ENCODE results near the gene PGAM1. TPM values are rescaled to one million over a fixed set of nuclear protein-coding genes. Genes with fewer than 3 reads are reported as not detected.

Gene PGAM1
- total RNA-seq, 1 experiment from 2014 or later = 749 TPM

DNA sequence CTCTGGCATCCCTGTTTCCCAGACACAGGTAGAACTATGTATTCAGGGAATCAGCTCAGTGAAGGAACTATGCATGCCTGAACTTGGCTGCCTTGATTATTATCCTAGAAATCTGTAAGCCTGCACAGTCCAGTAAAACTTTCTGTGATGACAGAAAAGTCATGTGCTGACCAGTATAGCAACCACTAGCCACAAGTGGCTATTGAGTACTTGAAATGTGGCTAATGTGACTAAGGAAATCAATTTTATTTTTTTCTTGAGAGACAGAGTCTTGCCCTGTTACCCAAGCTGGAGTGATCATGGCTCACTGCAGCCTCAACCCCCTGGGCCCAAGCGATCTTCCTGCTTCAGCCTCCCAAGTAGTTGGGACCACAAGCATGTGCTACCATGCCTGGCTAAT, 16.3 kb downstream of the PGAM1 start:
- H3K27me3 ChIP-seq = no peaks in the 10 kb centered on the region

DNA sequence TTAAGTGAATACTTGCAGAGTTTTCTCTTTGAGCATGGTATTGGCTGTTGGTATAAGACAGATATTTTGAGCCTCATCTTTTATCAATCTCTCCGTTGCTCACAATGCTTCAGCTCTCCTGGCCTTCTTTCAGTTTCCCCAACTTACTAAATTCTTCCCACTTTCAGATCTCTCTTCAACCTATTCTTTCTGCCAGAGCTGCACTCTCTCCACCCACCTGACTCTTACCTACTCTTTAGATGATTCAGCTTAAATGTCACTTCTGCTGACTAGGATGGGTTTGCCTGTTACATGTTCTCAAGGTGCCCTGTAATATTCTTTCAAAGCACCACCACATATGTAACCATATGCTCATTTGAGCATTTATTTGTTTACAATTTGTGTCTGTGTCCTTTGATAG, 18.2 kb downstream of the PGAM1 start:
- no peaks in the 10 kb centered on the region for H3K27me3 ChIP-seq
- H3K4me3 ChIP-seq = no peak overlapping the region
- no peak for DNase-seq

More for the DNA sequence above, 16.3 kb downstream of the PGAM1 start:
- no peak overlapping the region for H3K4me3 ChIP-seq
- no peak for DNase-seq
- H3K36me3 ChIP-seq = peaks cover 31% of the 10 kb centered on the region
- H3K9me3 ChIP-seq = no peaks in the 10 kb centered on the region

DNA sequence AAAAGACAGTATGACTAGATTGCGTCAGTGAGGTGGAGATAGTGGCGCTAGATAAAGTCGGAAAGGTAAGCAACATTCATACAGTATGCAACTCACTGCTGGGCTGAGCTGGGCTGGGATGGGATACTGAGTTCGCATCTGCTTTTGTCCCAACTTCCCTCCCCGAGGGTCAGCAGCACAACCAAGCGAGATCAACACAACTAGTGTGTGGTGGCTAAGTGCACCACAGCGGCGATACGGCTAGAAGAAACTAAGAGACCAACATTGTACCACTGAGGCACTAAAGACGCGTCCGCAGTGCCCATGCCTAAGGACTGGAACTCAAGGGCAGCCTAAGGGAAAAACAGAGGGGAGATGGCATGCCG, 19.3 kb downstream of the PGAM1 start:
- Histone ChIP-seq H3K27me3 (no peaks in the 10 kb centered on the region), H3K36me3 (peaks cover 33% of the 10 kb centered on the region), H3K4me3 (peak overlapping the region; percentile 81), H3K9me3 (no peaks in the 10 kb centered on the region)
- no peak for DNase-seq

More for the DNA sequence above, 18.2 kb downstream of the PGAM1 start:
- peaks cover 36% of the 10 kb centered on the region for H3K36me3 ChIP-seq
- H3K9me3 ChIP-seq = no peaks in the 10 kb centered on the region

DNA sequence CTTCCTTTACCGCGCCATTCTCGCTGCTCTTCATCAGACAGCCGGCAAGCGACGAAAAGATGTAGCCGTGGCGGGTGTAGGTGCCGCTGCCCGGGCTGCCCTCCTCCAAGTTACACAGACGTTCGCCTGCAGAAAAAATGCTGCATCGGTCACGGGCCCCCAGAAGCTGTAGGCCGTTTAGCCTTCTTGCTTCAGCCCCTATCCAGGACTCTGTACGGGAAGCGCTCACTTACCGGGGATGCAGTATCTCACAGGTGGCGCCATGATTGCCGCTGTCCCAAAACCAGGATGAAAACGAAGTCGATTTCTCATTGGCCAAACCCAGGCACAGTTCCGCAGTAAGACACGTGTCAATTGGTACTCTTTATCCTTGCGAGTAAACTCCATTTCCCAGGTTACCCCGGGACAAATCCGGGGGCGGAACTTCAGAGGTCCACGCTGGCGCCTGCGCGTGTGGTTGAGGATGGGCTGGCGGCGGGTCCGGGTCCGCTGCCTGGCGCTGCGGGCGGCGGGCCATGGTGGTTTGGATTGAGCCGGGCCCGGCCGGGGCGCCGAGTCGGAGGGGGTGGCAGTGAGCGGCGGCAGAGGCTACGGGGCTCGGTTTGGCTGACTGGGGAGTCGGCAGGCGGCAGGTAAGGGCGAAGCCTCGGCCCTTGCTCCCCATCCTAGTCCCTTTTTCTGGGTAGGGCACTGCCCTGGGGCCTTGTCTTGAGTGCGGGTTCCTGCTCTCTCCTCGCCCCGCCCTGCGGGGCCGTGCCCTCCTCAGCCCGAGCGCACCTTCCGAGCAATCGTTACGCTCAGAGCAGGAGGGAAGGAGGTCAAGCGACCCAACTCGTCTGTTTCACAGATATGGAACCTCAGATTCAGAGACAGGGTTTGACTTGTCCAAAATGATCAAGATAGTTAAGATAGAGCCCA, 20.0 kb downstream of the PGAM1 start, which contains the start of the genes EXOSC1 and ZDHHC16:
TSS of gene EXOSC1 (minus strand) at position 285 of the 918 bp plus-strand sequence. CDS start at position 264, 21 bp downstream.
TSS of gene ZDHHC16 (plus strand) at position 454 of the 918 bp plus-strand sequence. CDS start 5,501 bp downstream, outside the sequence.
- H3K4me3 ChIP-seq = peak within 1 kb of the TSS; percentile 81
- DNase-seq = peak; percentile 95
- peaks cover 29% of the 10 kb centered on the region for H3K36me3 ChIP-seq

DNA sequence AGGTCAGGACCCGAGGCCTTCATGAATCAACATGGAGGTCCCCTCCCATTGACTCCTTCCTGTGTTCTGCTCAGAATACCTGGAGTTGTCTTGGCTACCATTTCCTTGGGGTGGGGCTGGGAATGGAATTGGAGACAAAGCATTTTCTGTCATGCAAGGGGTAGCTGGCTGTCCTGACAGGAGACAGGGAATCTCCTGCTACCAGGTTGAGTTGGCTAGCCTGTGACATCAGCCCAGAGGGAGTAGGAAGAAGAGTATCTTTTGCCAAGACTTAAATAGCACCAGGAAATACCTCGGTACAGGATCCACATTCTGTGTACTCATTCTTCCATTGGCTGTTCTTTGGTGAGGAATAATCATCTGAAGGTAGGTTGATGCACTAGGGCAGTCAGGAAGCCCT, 24.8 kb downstream of the PGAM1 start:
- DNase-seq = no peak
- Histone ChIP-seq H3K27me3 (no peaks in the 10 kb centered on the region), H3K4me3 (no peak overlapping the region), H3K36me3 (peaks cover 47% of the 10 kb centered on the region), H3K9me3 (no peaks in the 10 kb centered on the region)

More for the DNA sequence above, 20.0 kb downstream of the PGAM1 start, which contains the start of the genes EXOSC1 and ZDHHC16:
- Histone ChIP-seq H3K9me3 (no peaks in the 10 kb centered on the region), H3K27me3 (no peaks in the 10 kb centered on the region)

DNA sequence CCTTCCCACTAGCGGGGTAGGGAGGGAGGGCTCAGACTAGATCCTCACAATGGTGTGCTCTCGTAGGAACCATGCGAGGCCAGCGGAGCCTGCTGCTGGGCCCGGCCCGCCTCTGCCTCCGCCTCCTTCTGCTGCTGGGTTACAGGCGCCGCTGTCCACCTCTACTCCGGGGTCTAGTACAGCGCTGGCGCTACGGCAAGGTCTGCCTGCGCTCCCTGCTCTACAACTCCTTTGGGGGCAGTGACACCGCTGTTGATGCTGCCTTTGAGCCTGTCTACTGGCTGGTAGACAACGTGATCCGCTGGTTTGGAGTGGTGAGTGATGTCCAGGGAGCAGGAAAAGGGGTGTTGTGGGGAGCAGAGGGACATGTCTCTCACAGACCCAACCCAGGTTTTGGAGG, 25.6 kb downstream of the PGAM1 start:
- Histone ChIP-seq H3K27me3 (no peaks in the 10 kb centered on the region), H3K36me3 (peaks cover 55% of the 10 kb centered on the region), H3K4me3 (no peak overlapping the region), H3K9me3 (no peaks in the 10 kb centered on the region)
- DNase-seq = no peak

DNA sequence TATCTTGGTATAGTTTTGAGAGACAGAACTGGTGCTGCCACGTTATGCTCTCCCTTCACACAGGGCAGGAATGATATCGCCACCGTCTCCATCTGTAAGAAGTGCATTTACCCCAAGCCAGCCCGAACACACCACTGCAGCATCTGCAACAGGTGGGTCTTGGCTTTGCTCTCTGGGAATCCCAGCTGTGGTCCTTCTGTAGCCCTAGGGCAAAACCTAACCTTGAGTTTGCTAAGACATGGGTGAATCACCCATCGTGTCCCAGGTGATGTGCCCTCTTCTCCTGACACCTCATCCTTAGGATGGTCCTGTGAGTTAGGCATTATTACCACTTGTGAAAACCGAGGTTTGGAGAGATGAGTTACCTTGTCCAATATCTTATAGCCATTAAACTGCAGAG, 26.4 kb downstream of the PGAM1 start:
- H3K4me3 ChIP-seq = no peak overlapping the region
- peaks cover 56% of the 10 kb centered on the region for H3K36me3 ChIP-seq
- H3K9me3 ChIP-seq = no peaks in the 10 kb centered on the region
- no peaks in the 10 kb centered on the region for H3K27me3 ChIP-seq
- no peak for DNase-seq

DNA sequence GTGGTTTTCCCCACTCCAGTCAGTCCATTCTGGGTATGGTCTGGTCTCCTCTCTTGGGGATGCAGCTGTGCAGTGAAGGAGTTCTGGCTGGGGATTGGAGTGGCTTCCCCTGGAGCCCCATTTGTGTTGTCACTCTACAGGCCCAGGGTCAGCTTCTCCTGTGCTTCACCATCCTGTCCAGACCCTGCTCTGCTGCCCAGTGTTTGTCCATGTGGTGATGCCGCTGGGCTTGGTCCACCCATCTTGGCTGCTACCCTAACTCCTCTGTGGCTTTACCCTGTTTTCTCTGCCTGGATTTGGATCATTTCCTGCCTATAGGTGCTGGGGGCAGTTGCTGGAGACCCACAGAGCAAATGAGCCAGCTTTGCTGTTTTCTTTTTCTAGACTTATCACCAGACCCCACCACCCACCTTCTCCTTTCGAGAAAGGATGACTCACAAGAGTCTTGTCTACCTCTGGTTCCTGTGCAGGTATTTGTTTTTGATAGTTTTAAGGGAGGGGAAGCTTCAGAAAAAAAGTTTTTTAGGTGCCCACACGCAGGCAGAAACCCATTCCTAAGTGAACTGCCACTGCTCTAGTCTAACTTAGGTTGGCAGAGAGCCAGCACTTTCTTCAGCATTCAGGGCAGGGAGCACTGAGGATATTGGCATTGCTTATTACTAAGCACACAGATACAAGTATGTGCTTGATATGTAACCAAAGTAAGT, 28.5 kb downstream of the PGAM1 start:
- H3K4me3 ChIP-seq = no peak overlapping the region
- no peak for DNase-seq
- H3K9me3 ChIP-seq = no peaks in the 10 kb centered on the region
- H3K36me3 ChIP-seq = peaks cover 68% of the 10 kb centered on the region
- no peaks in the 10 kb centered on the region for H3K27me3 ChIP-seq

DNA sequence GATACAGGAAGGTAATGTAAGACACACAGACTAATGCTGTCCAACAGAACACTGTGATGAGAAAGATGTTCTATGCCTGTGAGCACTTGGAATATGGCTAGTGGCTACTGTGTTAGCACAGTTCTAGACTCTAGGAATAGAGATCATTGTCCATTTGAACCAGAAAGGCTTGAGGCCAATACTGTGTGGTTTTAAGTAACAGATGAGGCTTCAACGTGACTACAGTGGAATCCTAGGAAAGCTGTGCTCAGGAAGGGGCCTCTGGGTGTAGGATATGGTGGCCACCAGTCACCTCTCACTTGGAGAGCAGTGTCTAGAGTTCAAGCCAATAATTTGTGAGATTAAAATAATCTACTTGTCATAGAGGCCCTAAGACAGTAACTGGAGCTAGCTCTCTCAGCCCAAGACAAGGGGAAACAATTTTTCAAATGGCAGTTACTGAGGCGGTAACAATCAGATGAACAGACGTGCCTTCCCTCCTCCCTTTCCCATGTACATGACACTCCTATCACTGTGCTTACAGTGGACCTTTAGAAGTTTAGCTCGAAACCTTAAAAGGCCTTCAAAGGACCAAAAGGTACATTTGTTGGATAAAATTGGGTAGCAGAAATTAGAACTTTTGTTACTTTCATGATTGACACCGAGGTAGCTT, 30.2 kb downstream of the PGAM1 start:
- DNase-seq = no peak
- H3K27me3 ChIP-seq = no peaks in the 10 kb centered on the region
- peaks cover 82% of the 10 kb centered on the region for H3K36me3 ChIP-seq
- no peaks in the 10 kb centered on the region for H3K9me3 ChIP-seq
- no peak overlapping the region for H3K4me3 ChIP-seq

DNA sequence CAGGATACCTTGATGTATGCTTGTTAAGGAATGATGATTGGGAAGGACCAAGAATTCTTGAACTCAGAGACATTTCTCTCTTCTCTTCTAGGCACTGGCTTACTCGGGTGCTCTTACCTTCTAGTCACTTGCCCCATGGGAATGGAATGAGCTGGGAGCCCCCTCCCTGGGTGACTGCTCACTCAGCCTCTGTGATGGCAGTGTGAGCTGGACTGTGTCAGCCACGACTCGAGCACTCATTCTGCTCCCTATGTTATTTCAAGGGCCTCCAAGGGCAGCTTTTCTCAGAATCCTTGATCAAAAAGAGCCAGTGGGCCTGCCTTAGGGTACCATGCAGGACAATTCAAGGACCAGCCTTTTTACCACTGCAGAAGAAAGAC, 30.7 kb downstream of the PGAM1 start:
- H3K27me3 ChIP-seq = no peaks in the 10 kb centered on the region
- no peak for DNase-seq
- peaks cover 82% of the 10 kb centered on the region for H3K36me3 ChIP-seq
- no peak overlapping the region for H3K4me3 ChIP-seq
- no peaks in the 10 kb centered on the region for H3K9me3 ChIP-seq

DNA sequence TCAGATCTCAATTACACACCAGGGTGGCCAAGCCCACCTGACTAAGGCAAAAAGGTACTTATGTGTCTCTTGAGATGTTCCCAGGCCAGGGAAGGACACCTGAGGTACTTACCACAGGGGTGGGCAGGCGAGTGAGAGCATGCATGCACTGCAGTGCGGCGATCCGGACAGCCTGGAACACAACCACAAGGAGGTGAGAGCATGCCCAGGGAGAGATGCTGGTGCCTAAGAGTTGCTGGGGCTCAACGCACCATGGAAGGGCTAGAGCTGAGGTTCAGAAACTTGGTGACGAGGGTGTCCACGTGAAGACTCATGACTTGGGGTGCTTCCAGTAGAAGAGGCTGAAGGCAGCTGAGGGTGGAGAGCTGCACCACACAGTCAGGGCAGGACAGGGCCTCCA, 33.1 kb downstream of the PGAM1 start:
- no peak for DNase-seq
- Histone ChIP-seq H3K9me3 (no peaks in the 10 kb centered on the region), H3K27me3 (no peaks in the 10 kb centered on the region), H3K4me3 (no peak overlapping the region), H3K36me3 (peaks cover 90% of the 10 kb centered on the region)

DNA sequence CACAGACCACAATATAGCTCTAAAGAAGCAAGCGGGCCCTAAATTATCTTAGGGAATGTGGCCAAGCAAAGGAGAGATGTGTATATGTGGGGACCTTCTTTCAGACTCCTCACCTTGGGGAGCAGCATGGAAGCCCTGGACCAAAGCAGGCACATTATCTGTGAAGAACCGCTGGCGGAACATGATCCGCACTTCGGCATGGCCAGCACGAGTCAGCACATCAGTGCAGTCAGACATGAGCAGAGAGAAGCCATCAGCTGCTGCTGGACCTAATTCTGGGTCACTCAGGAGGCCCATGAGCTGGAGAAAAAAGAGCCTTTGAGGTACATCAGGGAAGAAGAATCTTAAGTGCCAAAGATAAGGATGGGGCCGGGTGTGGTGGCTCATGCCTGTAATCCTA, 33.9 kb downstream of the PGAM1 start:
- no peak for DNase-seq
- Histone ChIP-seq H3K36me3 (peaks cover 83% of the 10 kb centered on the region), H3K9me3 (no peaks in the 10 kb centered on the region), H3K27me3 (no peaks in the 10 kb centered on the region), H3K4me3 (no peak overlapping the region)

DNA sequence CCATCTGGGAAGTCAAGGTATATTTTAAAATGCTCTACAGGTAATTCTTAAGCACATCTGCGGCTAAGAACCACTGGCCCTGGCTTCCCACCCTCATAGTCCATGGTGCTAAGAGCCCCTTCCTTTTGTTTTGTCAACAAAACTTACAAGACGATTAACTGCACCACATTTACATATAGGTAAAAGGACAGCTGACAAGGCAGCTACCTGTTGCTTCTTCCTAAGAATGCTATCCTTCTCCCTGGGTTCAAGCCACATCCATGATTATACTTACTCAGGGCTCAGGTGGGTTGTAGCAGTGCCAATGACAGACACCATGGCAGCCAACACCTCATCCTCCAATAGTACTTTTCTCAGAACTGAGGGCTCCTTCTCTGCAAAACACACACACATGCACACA, 36.3 kb downstream of the PGAM1 start:
- H3K36me3 ChIP-seq = peaks cover 84% of the 10 kb centered on the region
- no peaks in the 10 kb centered on the region for H3K9me3 ChIP-seq
- H3K4me3 ChIP-seq = no peak overlapping the region
- no peak for DNase-seq
- no peaks in the 10 kb centered on the region for H3K27me3 ChIP-seq

DNA sequence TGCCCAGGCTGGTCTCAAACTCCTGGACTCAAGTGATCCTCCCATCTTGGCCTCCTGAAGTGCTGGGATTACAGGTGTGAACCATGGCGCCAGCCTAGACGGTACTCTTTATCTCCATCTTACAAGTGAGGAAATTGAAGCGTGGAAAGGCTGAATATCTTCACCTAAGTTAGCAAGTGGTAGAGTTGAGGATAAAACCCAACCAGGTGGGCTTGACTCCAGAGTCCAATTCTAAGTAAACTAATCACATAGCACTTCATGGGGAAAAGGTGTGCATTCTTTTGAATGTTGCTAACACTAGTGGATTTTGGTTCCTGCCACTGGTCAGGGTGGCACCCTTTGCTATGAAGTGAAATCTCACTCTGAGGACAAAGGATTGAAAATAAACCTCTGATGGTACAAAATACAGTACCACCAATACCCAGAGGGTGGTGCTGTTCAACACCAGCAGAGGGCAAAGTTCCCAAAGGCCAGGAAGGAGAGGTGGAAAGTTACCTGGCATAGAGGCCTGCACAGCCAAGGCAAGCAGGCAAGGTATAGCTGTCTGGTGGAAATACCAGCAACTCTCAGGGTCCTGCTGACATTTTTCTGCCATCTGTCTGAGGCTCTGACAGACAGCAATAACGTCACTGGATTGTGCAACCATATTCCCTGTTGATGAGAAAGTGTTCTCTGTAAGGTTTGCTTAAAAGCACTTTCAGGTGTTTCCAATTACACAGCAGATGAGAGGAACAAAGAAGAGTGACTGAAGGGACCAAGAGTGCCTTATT, 37.6 kb downstream of the PGAM1 start:
- no peaks in the 10 kb centered on the region for H3K9me3 ChIP-seq
- peaks cover 84% of the 10 kb centered on the region for H3K36me3 ChIP-seq
- no peaks in the 10 kb centered on the region for H3K27me3 ChIP-seq
- no peak for DNase-seq
- H3K4me3 ChIP-seq = no peak overlapping the region

DNA sequence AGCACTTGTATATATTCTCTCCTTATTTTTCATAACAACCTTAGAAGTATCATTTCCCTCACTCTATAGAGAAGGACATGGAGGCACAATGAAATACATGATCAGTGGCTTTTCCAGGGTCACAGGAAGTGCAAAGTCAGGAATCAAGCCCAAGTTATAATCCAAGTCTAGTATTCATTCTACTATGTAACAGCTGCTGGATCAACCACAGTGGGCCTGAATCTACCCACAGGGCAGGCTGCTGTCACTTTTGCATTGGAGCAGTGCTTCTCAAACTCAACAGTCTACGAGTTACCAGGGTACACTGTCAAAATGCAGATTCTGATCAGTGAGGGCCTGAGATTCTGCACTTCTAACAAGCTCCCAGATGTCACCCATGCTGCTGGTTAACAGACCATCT, 38.2 kb downstream of the PGAM1 start:
- no peak overlapping the region for H3K4me3 ChIP-seq
- H3K36me3 ChIP-seq = peaks cover 84% of the 10 kb centered on the region
- H3K9me3 ChIP-seq = no peaks in the 10 kb centered on the region
- DNase-seq = no peak
- H3K27me3 ChIP-seq = no peaks in the 10 kb centered on the region

DNA sequence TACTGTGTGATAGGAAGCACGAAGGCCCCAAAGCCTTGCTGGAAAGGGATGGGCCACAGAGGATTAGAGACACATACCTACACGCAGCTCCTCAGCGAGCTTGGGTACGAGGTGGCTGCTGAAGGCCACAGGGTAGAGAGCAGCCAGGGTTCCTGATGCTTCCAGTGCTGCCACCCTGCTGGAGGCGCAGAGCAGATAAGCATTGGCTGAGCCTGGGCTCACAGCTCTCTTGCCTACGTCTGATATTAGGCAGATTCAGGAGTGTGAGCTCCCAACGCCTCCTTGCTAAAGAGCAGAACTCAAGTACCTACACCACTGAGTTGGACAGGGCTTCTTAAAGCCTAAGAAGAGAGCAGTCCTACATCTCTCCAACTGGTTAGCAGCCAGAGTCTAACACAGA, 40.0 kb downstream of the PGAM1 start:
- DNase-seq = no peak
- no peaks in the 10 kb centered on the region for H3K9me3 ChIP-seq
- H3K27me3 ChIP-seq = no peaks in the 10 kb centered on the region
- peaks cover 84% of the 10 kb centered on the region for H3K36me3 ChIP-seq
- H3K4me3 ChIP-seq = no peak overlapping the region

Data from MG63 (cell line).